Trophoblast cell (in vitro differentiated cells and primary cell): ENCODE results near the gene RAB31.
"Not testable (repeated sequence)": the region's sequence is repeated elsewhere in the genome, so short reads cannot be mapped to it uniquely, and the experiment has no call there.

ENCODE experiments used
- DNase-seq, 2 donors: peaks; one replicate each; pipeline ENCODE4 v3.0.0-alpha.2; 2016
- H2AFZ ChIP-seq: 2 replicates; pipeline ENCODE4 v1.6.1; 2013; ENCODE audit warnings: low read length, moderate library complexity, mild to moderate bottlenecking; ENCODE audit not compliant: insufficient read depth, poor library complexity
- H2AK5ac ChIP-seq: 2 replicates; pipeline ENCODE4 v1.6.1; 2013; ENCODE audit warnings: mild to moderate bottlenecking, low read length
- H2BK120ac ChIP-seq: 2 replicates; pipeline ENCODE4 v1.6.1; 2013; ENCODE audit warnings: low read length, mild to moderate bottlenecking, moderate library complexity; ENCODE audit not compliant: insufficient read depth, poor library complexity
- H2BK12ac ChIP-seq: 2 replicates; pipeline ENCODE4 v1.6.1; 2013; ENCODE audit warnings: mild to moderate bottlenecking, low read length, moderate library complexity
- H2BK5ac ChIP-seq: 2 replicates; pipeline ENCODE4 v1.6.1; 2013; ENCODE audit warnings: low read length, low read depth, moderate library complexity, mild to moderate bottlenecking; ENCODE audit not compliant: poor library complexity
- H3K14ac ChIP-seq: 2 replicates; pipeline ENCODE4 v1.6.1; 2013; ENCODE audit warnings: mild to moderate bottlenecking, low read length
- H3K18ac ChIP-seq: 2 replicates; pipeline ENCODE4 v1.6.1; 2013; ENCODE audit warnings: mild to moderate bottlenecking, low read length
- H3K23ac ChIP-seq: 2 replicates; pipeline ENCODE4 v1.6.1; 2013; ENCODE audit warnings: low read length
- H3K27ac ChIP-seq: 2 replicates; pipeline ENCODE4 v1.5.1; 2013; ENCODE audit warnings: low read depth, mild to moderate bottlenecking, inconsistent platforms, low read length, moderate library complexity
- H3K27me3 ChIP-seq: 2 replicates; pipeline ENCODE4 v1.6.1; 2013; ENCODE audit warnings: inconsistent platforms, mild to moderate bottlenecking, low read length, moderate library complexity; ENCODE audit not compliant: insufficient read depth
- H3K36me3 ChIP-seq, 2 experiments: 1 replicate in 1 of 2; 2 replicates in 1 of 2; pipeline ENCODE4 v1.6.1; 2013; ENCODE audit warnings: low read length in 2 of 2, mild to moderate bottlenecking in 2 of 2, moderate library complexity in 1 of 2; ENCODE audit not compliant: insufficient read depth in 2 of 2, control insufficient read depth in 1 of 2
- H3K4ac ChIP-seq: 2 replicates; pipeline ENCODE4 v1.6.1; 2013; ENCODE audit warnings: low read depth, mild to moderate bottlenecking, low read length, moderate library complexity
- H3K4me1 ChIP-seq, 2 experiments: 1 replicate in 1 of 2; 2 replicates in 1 of 2; pipeline ENCODE4 v1.6.1; 2013; ENCODE audit warnings: low read length in 2 of 2, mild to moderate bottlenecking in 2 of 2, moderate library complexity in 1 of 2; ENCODE audit not compliant: insufficient read depth in 2 of 2, control insufficient read depth in 1 of 2
- H3K4me2 ChIP-seq: 2 replicates; pipeline ENCODE4 v1.6.1; 2013; ENCODE audit warnings: inconsistent platforms, mild to moderate bottlenecking, low read length, moderate library complexity
- H3K4me3 ChIP-seq: 2 replicates; pipeline ENCODE4 v1.5.1; 2013; ENCODE audit warnings: mild to moderate bottlenecking, low read depth, low read length, inconsistent platforms
- H3K79me1 ChIP-seq: one replicate; pipeline ENCODE4 v1.6.1; 2013; ENCODE audit warnings: low read length
- H3K79me2 ChIP-seq: 2 replicates; pipeline ENCODE4 v1.6.1; 2013; ENCODE audit warnings: low read length, mild to moderate bottlenecking; ENCODE audit not compliant: control insufficient read depth, insufficient read depth, poor library complexity
- H3K9ac ChIP-seq: 2 replicates; pipeline ENCODE4 v1.6.1; 2013; ENCODE audit warnings: mild to moderate bottlenecking, low read length
- H3K9me3 ChIP-seq: 2 replicates; pipeline ENCODE4 v1.6.1; 2013; ENCODE audit warnings: low read depth, mild to moderate bottlenecking, control low read depth, inconsistent platforms, low read length; ENCODE audit not compliant: insufficient read depth
- H4K12ac ChIP-seq: 2 replicates; pipeline ENCODE4 v1.6.1; 2013; ENCODE audit warnings: low read depth, mild to moderate bottlenecking, low read length, moderate library complexity
- H4K8ac ChIP-seq: 2 replicates; pipeline ENCODE4 v1.6.1; 2013; ENCODE audit warnings: low read depth, mild to moderate bottlenecking, low read length, moderate library complexity
- H4K91ac ChIP-seq: one replicate; pipeline ENCODE4 v1.6.1; 2013; ENCODE audit warnings: low read depth, mild to moderate bottlenecking, low read length, moderate library complexity
- WGBS: extraction: QIAGEN DNeasy Blood & Tissue Kit; methylation state at CpG from one replicate; pipeline ENCODE4 v1.1.7; 2013; ENCODE audit warnings: missing lambda C conversion rate; ENCODE audit not compliant: insufficient read length, insufficient coverage; ENCODE audit errors: extremely low coverage; 5-methylcytosine and 5-hydroxymethylcytosine counted together

Gene RAB31

DNA sequence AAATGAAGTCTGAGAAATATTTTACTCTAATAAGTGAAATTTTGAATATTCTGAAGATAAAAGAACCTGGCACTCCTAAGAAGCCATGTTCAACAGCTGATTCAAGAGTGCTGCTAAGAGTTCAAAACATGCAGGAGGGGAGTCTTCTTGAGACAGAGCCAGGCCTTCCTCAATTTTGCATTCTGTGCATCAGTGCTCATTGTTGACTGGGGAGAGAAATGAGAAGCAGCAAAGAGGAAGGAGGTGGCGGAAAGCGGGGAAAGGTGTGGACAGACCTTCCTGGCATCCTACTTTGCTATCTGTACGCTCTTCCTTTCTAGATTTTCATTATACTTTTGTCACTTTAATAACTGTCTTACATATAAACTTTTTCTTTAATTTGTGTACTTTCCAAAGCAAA is 148.0 kb downstream of the RAB31 start:
- WGBS = no CpG with 5 or more reads among the region's 3 CpGs
- no peak for DNase-seq
- Histone ChIP-seq H4K8ac (no peak overlapping the region), H3K23ac (no peak overlapping the region), H3K27me3 (no peaks in the 10 kb centered on the region), H3K79me1 (no peaks in the 10 kb centered on the region), H3K36me3 (peaks cover 7 to 23% of the 10 kb centered on the region in 2 experiments), H2AFZ (no peak overlapping the region), H2BK120ac (no peak overlapping the region), H3K27ac (no peak overlapping the region), H3K4me2 (no peak overlapping the region), H2BK5ac (no peak overlapping the region), H3K79me2 (no peaks in the 10 kb centered on the region), H2BK12ac (no peak overlapping the region), H3K18ac (no peak overlapping the region), H3K9ac (no peak overlapping the region), H3K9me3 (no peaks in the 10 kb centered on the region), H3K4ac (no peak overlapping the region), H3K4me3 (no peak overlapping the region), H4K91ac (no peak overlapping the region), H2AK5ac (no peak overlapping the region), H3K14ac (no peak overlapping the region), H3K4me1 (peaks cover 0 to 3% of the 10 kb centered on the region in 2 experiments), H4K12ac (no peak overlapping the region)

DNA sequence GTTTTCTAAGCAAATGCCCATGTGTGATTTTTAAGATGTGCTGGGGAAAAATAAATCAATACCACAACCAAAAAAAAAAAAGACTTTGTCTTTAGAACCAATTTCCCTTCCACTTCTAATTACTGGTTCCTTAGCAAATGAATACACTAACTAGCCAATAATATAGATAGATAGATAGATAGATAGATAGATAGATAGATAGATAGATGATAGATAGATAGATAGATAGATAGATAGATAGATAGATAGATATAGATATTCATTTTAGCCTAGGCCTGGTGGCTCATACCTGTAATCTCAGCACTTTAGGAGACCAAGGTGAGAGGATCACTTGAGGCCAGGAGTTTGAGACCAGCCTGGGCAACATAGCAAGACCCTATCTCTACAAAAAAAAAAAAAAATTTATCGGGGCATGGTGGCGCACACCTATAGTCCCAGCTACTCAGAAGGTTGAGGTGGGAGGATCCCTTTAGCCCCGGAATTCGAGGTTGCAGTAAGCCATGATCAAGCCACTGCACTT is 149.4 kb downstream of the RAB31 start:
- H3K36me3 ChIP-seq = peaks cover 6 to 35% of the 10 kb centered on the region in 2 experiments
- H3K4me3 ChIP-seq, H2BK12ac ChIP-seq, H2AFZ ChIP-seq, H3K27ac ChIP-seq, H4K8ac ChIP-seq, DNase-seq, H4K12ac ChIP-seq, H3K14ac ChIP-seq, H3K4ac ChIP-seq, H4K91ac ChIP-seq, H3K4me2 ChIP-seq, H3K79me2 ChIP-seq, H2BK5ac ChIP-seq, H2BK120ac ChIP-seq, H3K27me3 ChIP-seq, H3K4me1 ChIP-seq, H3K23ac ChIP-seq, H3K79me1 ChIP-seq, H3K9me3 ChIP-seq, H3K18ac ChIP-seq, H3K9ac ChIP-seq, H2AK5ac ChIP-seq: not testable (repeated sequence)
- no CpG with 5 or more reads among the region's 4 CpGs for WGBS

DNA sequence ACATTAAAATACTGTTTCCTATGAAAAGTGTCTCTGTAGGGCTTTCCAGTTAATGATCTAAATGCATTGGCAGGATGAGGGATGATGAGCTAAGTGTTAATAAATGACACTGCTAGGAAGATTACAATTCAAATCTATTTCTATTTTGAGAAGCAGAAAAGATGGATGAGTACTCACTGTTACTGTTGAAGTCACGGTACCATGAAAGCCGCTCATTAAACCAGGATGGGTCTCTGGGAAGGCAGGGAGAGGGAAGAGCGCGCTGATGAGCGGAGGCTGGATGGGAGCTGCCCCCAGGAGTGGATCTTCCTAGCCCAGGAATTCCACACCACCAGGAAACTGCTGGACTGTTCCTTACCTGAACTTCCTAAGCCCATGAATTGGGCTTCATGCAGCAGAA is 150.5 kb downstream of the RAB31 start:
- no peak overlapping the region for H3K9ac ChIP-seq
- H3K4me3 ChIP-seq = no peak overlapping the region
- H3K4me1 ChIP-seq = peaks cover 0 to 3% of the 10 kb centered on the region in 2 experiments
- no peak overlapping the region for H2BK5ac ChIP-seq
- no peak overlapping the region for H2AK5ac ChIP-seq
- WGBS = no CpG with 5 or more reads among the region's 5 CpGs
- H2AFZ ChIP-seq = no peak overlapping the region
- H3K4me2 ChIP-seq = no peak overlapping the region
- no peak overlapping the region for H3K14ac ChIP-seq
- no peak overlapping the region for H4K91ac ChIP-seq
- no peak overlapping the region for H2BK12ac ChIP-seq
- no peak overlapping the region for H4K12ac ChIP-seq
- no peaks in the 10 kb centered on the region for H3K79me1 ChIP-seq
- DNase-seq = no peak
- no peaks in the 10 kb centered on the region for H3K27me3 ChIP-seq
- H3K4ac ChIP-seq = no peak overlapping the region
- H3K23ac ChIP-seq = no peak overlapping the region
- H3K36me3 ChIP-seq = peaks cover 10 to 41% of the 10 kb centered on the region in 2 experiments
- H3K18ac ChIP-seq = no peak overlapping the region
- no peak overlapping the region for H4K8ac ChIP-seq
- no peak overlapping the region for H2BK120ac ChIP-seq
- H3K79me2 ChIP-seq = no peaks in the 10 kb centered on the region
- no peak overlapping the region for H3K27ac ChIP-seq
- H3K9me3 ChIP-seq = no peaks in the 10 kb centered on the region

DNA sequence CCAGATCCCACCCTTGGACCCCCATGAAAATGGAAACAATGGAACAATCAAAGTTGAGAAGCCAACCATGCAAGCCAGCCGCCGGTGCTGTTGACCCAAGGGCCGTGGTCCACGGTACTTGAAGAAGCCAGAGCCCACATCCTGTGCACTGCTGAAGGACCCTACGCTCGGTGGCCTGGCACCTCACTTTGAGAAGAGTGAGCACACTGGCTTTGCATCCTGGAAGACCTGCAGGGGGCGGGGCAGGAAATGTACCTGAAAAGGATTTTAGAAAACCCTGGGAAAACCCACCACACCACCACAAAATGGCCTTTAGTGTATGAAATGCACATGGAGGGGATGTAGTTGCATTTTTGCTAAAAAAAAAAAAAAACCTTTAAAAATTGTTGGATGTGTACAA is 151.1 kb downstream of the RAB31 start:
- H2BK12ac ChIP-seq = no peak overlapping the region
- no peak overlapping the region for H2BK120ac ChIP-seq
- H3K36me3 ChIP-seq = peaks cover 11 to 43% of the 10 kb centered on the region in 2 experiments
- no CpG with 5 or more reads among the region's 7 CpGs for WGBS
- H3K9me3 ChIP-seq = no peaks in the 10 kb centered on the region
- DNase-seq = no peak
- H4K12ac ChIP-seq = no peak overlapping the region
- H3K4ac ChIP-seq = no peak overlapping the region
- H3K18ac ChIP-seq = no peak overlapping the region
- no peak overlapping the region for H2BK5ac ChIP-seq
- no peaks in the 10 kb centered on the region for H3K79me2 ChIP-seq
- no peak overlapping the region for H2AK5ac ChIP-seq
- no peak overlapping the region for H3K9ac ChIP-seq
- no peak overlapping the region for H3K14ac ChIP-seq
- H3K4me2 ChIP-seq = no peak overlapping the region
- H3K27me3 ChIP-seq = no peaks in the 10 kb centered on the region
- H4K8ac ChIP-seq = no peak overlapping the region
- no peak overlapping the region for H3K4me3 ChIP-seq
- H4K91ac ChIP-seq = no peak overlapping the region
- H3K79me1 ChIP-seq = no peaks in the 10 kb centered on the region
- H2AFZ ChIP-seq = no peak overlapping the region
- H3K27ac ChIP-seq = no peak overlapping the region
- H3K4me1 ChIP-seq = peaks cover 0 to 3% of the 10 kb centered on the region in 2 experiments
- no peak overlapping the region for H3K23ac ChIP-seq
